HepG2 (cell line): Measurements from ENCODE around the gene COX18. TPM values are rescaled to one million over a fixed set of nuclear protein-coding genes. Genes with fewer than 3 reads are reported as not detected.
A peak's percentile ranks its signal among the peaks of the same experiment; 100 is the strongest.

Source experiments
- ETV5 ChIP-seq: IDR thresholded peaks from 2 replicates; pipeline ENCODE4 v1.6.1; 2018; ENCODE audit warnings: missing biosample characterization, missing genetic modification reagents, inconsistent platforms, borderline replicate concordance
- HMGA1 ChIP-seq: sonication (generic); formaldehyde crosslinking; conservative IDR thresholded peaks from 2 replicates; pipeline ENCODE4 v1.4.0; 2020; ENCODE audit warnings: missing genetic modification reagents
- MATR3 ChIP-seq: sonication (generic); formaldehyde crosslinking; IDR thresholded peaks from 2 replicates; pipeline ENCODE4 v1.4.0; 2020; ENCODE audit warnings: missing genetic modification reagents
- MBD4 ChIP-seq: IDR thresholded peaks from 2 replicates; pipeline ENCODE4 v1.6.1; 2012; ENCODE audit warnings: low read length, inconsistent platforms, borderline replicate concordance
- NAIF1 ChIP-seq: sonication (generic); formaldehyde crosslinking; IDR thresholded peaks from 2 replicates; pipeline ENCODE4 v1.5.0; 2020; ENCODE audit warnings: mild to moderate bottlenecking, missing genetic modification reagents, borderline replicate concordance
- NFRKB ChIP-seq: fragments of 450-650 bp; IDR thresholded peaks from 2 replicates; pipeline ENCODE4 v1.6.1; 2017
- NR2F6 ChIP-seq, 2 experiments: IDR thresholded peaks; 2 replicates each; pipeline ENCODE4 v1.6.1; 2016; ENCODE audit warnings: antibody characterized with exemption in 1 of 2, mild to moderate bottlenecking in 1 of 2
- NRL ChIP-seq: sonication (generic); formaldehyde crosslinking; IDR thresholded peaks from 2 replicates; pipeline ENCODE4 v1.5.0; 2020; ENCODE audit warnings: missing genetic modification reagents, mild to moderate bottlenecking, moderate library complexity, borderline replicate concordance
- POLR2G ChIP-seq: fragments of 200-400 bp; formaldehyde crosslinking; IDR thresholded peaks from 2 replicates; pipeline ENCODE4 v1.6.1; 2018; ENCODE audit warnings: mild to moderate bottlenecking, low read depth, low read length, moderate library complexity
- SETDB1 ChIP-seq: sonication (generic); formaldehyde crosslinking; IDR thresholded peaks from 2 replicates; pipeline ENCODE4 v1.5.1; 2020; ENCODE audit warnings: missing genetic modification reagents, mild to moderate bottlenecking, borderline replicate concordance
- TBP ChIP-seq: sonication (generic); formaldehyde crosslinking; IDR thresholded peaks from 2 replicates; pipeline ENCODE4 v1.5.0; 2020; ENCODE audit warnings: missing genetic modification reagents
- TEAD3 ChIP-seq: optimal IDR thresholded peaks from 2 replicates; pipeline ENCODE3; 2016; ENCODE audit warnings: borderline replicate concordance
- ZBTB2 ChIP-seq: sonication (generic); formaldehyde crosslinking; IDR thresholded peaks from 2 replicates; pipeline ENCODE4 v1.8.0; 2022; ENCODE audit warnings: low read depth, missing genetic modification reagents
- ZBTB8A ChIP-seq: sonication (generic); formaldehyde crosslinking; IDR thresholded peaks from 2 replicates; pipeline ENCODE4 v1.4.0; 2020; ENCODE audit warnings: mild to moderate bottlenecking, low read depth, missing genetic modification reagents, borderline replicate concordance
- ZFP36 ChIP-seq: fragments of 150-350 bp; IDR thresholded peaks from 2 replicates; pipeline ENCODE4 v1.6.1; 2018; ENCODE audit warnings: borderline replicate concordance, low read length, low read depth; ENCODE audit not compliant: partially characterized antibody
- ZNF12 ChIP-seq: sonication (generic); formaldehyde crosslinking; IDR thresholded peaks from 2 replicates; pipeline ENCODE4 v1.5.0; 2020; ENCODE audit warnings: missing genetic modification reagents
- ZNF329 ChIP-seq: sonication (generic); formaldehyde crosslinking; IDR thresholded peaks from 2 replicates; pipeline ENCODE4 v1.9.0; 2021; ENCODE audit warnings: low read depth, mild to moderate bottlenecking, missing genetic modification reagents
- ZNF33A ChIP-seq: sonication (generic); formaldehyde crosslinking; IDR thresholded peaks from 2 replicates; pipeline ENCODE4 v1.5.1; 2020; ENCODE audit warnings: missing genetic modification reagents, mild to moderate bottlenecking, moderate library complexity, borderline replicate concordance
- ZNF382 ChIP-seq: sonication (generic); formaldehyde crosslinking; IDR thresholded peaks from 2 replicates; pipeline ENCODE4 v1.5.0; 2020; ENCODE audit warnings: missing genetic modification reagents, mild to moderate bottlenecking, borderline replicate concordance
- ZNF468 ChIP-seq: sonication (generic); formaldehyde crosslinking; IDR thresholded peaks from 2 replicates; pipeline ENCODE4 v1.8.0; 2022; ENCODE audit warnings: mild to moderate bottlenecking, moderate library complexity, missing genetic modification reagents
- ZNF570 ChIP-seq: sonication (generic); formaldehyde crosslinking; IDR thresholded peaks from 2 replicates; pipeline ENCODE4 v1.4.0; 2020; ENCODE audit warnings: mild to moderate bottlenecking, missing genetic modification reagents, borderline replicate concordance
- ZNF703 ChIP-seq: sonication (generic); formaldehyde crosslinking; IDR thresholded peaks from 2 replicates; pipeline ENCODE4 v1.5.1; 2020; ENCODE audit warnings: missing genetic modification reagents, mild to moderate bottlenecking, moderate library complexity, borderline replicate concordance
- ZNF781 ChIP-seq: sonication (generic); formaldehyde crosslinking; IDR thresholded peaks from 2 replicates; pipeline ENCODE4 v1.5.1; 2020; ENCODE audit warnings: borderline replicate concordance, mild to moderate bottlenecking, missing genetic modification reagents; ENCODE audit errors: not compliant biosample characterization
- polyA plus RNA-seq, 8 experiments: library from polyadenylated mRNA; depleted of rRNA in 3 of 8; stranded (reverse) in 7 of 8; unstranded in 1 of 8; fragments of >200 nt; fragmentation: Illumina TruSeq in 4 of 8; extraction: Trizol in 4 of 8; gene quantifications; 2 replicates each; pipeline versions ENCODE4 v1.2.1 to v1.2.3, GENCODE V29; 2011 to 2016; ENCODE audit warnings: low read depth in 4 of 8, missing spikeins in 1 of 8, mixed read lengths in 1 of 8; ENCODE audit not compliant: insufficient read depth in 1 of 8
- total RNA-seq, 5 experiments: library from RNA; depleted of rRNA; stranded (reverse); fragments of >200 nt; fragmentation: Illumina TruSeq; extraction: Trizol; gene quantifications; 2 replicates each; pipeline ENCODE4 v1.2.3, GENCODE V29; 2016; ENCODE audit warnings: low read depth in 1 of 5
- TF ChIP-seq, protein P1 (sequence below): sonication (generic); formaldehyde crosslinking; IDR thresholded peaks from 2 replicates; pipeline ENCODE4 v1.4.0; 2020; ENCODE audit warnings: missing genetic modification reagents, mild to moderate bottlenecking, borderline replicate concordance
- TF ChIP-seq, protein P2 (sequence below): sonication (generic); formaldehyde crosslinking; IDR thresholded peaks from 2 replicates; pipeline ENCODE4 v1.5.1; 2020; ENCODE audit warnings: missing genetic modification reagents, mild to moderate bottlenecking, borderline replicate concordance
- TF ChIP-seq, protein P3 (sequence below): IDR thresholded peaks from 2 replicates; pipeline ENCODE4 v1.6.1; 2016; ENCODE audit warnings: missing genetic modification reagents, missing compliant biosample characterization

Gene COX18
- total and polyA plus RNA-seq, 2 of the 13 experiments (the other 11 are each of a cell fraction or from before 2014, with no cell fraction given), result 8.7 to 21.3 TPM

DNA sequence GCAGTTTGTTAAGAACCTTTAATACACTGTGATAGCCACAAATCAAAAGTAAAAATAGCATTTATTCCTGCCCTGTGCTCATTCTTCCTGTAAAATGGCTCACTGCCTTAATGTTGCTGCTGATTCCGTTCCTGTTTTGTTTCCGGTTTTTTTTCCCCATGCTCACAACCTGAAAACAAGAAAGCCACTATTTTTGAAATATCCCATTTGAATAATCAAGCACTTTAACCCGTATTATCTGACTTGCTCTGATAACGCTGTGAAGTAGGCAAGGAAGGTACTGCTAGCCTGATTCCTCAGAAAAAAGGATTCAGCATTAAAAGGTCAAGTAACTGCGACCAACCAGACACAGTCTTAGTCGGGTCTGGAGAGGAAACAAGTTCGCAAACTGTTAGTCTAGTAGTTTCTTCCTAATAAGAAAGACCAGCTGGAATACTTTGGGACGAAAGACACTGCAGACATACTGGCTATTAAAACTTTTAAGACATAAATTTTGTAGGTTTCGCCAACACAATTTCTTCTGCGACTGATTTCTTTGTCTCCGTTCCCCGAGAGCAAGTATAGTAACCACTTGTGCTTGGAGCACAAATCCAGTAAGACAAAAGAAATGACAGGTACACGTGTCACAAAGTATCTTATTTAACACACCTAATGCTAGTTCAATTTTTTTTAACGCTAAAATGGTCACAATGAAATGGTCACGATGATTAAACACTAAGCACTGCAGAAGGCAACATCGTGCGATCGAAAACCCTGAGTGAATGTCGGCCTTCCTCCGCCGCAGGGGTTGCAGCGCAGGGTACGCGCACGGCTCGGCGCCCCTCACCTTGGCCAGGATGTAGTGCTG is 802 bp downstream of the COX18 start (continued):
- TF ChIP-seq NAIF1, result 0 out of 2 replicates have a peak, but pooled peaks have one; percentile 39
- TF ChIP-seq ZBTB8A (CRISPR knock-in tag), result no peak
- no peak for TF ChIP-seq MATR3 (CRISPR knock-in tag)
- 0 out of 2 replicates have a peak, but pooled peaks have one; percentile 73 for TF ChIP-seq ZNF468 (CRISPR knock-in tag)
- TF ChIP-seq HMGA1 (CRISPR knock-in tag), result no peak
- 0 out of 2 replicates have a peak, but pooled peaks have one; percentile 42 for TF ChIP-seq ZNF329
- TF ChIP-seq ZNF382 (CRISPR knock-in tag), result no peak
- no peak for TF ChIP-seq ZNF781 (CRISPR knock-in tag)
- no peak for TF ChIP-seq ZNF570 (CRISPR knock-in tag)
- TF ChIP-seq ZNF33A (CRISPR knock-in tag), result no peak
- TF ChIP-seq ETV5 (CRISPR knock-in tag), result peak; percentile 48; the same call in 1 of the 2 replicates
- TF ChIP-seq NFRKB, result no peak
- TF ChIP-seq, protein P1, sequence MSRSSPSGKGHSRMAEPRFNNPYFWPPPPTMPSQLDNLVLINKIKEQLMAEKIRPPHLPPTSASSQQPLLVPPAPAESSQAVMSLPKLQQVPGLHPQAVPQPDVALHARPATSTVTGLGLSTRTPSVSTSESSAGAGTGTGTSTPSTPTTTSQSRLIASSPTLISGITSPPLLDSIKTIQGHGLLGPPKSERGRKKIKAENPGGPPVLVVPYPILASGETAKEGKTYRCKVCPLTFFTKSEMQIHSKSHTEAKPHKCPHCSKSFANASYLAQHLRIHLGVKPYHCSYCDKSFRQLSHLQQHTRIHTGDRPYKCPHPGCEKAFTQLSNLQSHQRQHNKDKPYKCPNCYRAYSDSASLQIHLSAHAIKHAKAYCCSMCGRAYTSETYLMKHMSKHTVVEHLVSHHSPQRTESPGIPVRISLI (CRISPR knock-in tag), result no peak; the same call in 1 of the 2 replicates
- no peak for TF ChIP-seq NRL
- TF ChIP-seq TEAD3 (CRISPR knock-in tag), result peak; percentile 13
- no peak for TF ChIP-seq ZBTB2 (CRISPR knock-in tag)
- no peak for TF ChIP-seq ZNF703 (CRISPR knock-in tag)
- TF ChIP-seq ZFP36, result no peak
- TF ChIP-seq, protein P2, sequence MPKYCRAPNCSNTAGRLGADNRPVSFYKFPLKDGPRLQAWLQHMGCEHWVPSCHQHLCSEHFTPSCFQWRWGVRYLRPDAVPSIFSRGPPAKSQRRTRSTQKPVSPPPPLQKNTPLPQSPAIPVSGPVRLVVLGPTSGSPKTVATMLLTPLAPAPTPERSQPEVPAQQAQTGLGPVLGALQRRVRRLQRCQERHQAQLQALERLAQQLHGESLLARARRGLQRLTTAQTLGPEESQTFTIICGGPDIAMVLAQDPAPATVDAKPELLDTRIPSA (CRISPR knock-in tag), result no peak
- peak; percentile 68; the same call in 1 of the 2 replicates for TF ChIP-seq ZNF12
- 0 out of 2 replicates have a peak, but pooled peaks have one; percentile 15 for TF ChIP-seq NR2F6 (IDR thresholded peaks at IDR 0.05)
- TF ChIP-seq NR2F6 (CRISPR knock-in tag; IDR thresholded peaks at IDR 0.05), result no peak
- TF ChIP-seq POLR2G, result 0 out of 2 replicates have a peak, but pooled peaks have one; percentile 10
- TF ChIP-seq SETDB1 (CRISPR knock-in tag), result no peak
- TF ChIP-seq TBP, result no peak
- no peak; the same call in 1 of the 2 replicates for TF ChIP-seq MBD4
- TF ChIP-seq, protein P3, sequence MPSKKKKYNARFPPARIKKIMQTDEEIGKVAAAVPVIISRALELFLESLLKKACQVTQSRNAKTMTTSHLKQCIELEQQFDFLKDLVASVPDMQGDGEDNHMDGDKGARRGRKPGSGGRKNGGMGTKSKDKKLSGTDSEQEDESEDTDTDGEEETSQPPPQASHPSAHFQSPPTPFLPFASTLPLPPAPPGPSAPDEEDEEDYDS (CRISPR knock-in tag), result peak; percentile 39; the same call in 1 of the 2 replicates
